ENCODE measurements around the gene CTR9. TPM values are rescaled to one million over a fixed set of nuclear protein-coding genes. Genes with fewer than 3 reads are reported as not detected.

Gene CTR9
- total RNA-seq, 4 donors from 2014 or later, result 28.6 to 34.1 (median 30.5) TPM

GRCh38 chr11:10762185-10762584 lies 11.1 kb downstream of the CTR9 start:
- no peak for TF ChIP-seq CTCF (IDR thresholded peaks at IDR 0.05)
- TF ChIP-seq POLR2A (IDR thresholded peaks at IDR 0.05), result no peak
- no peak for TF ChIP-seq EP300 (IDR thresholded peaks at IDR 0.05)
- no peak for TF ChIP-seq POLR2AphosphoS5 (IDR thresholded peaks at IDR 0.05)
- Histone ChIP-seq H3K27me3 (no peaks in the 10 kb centered on the region), H3K4me3 (no peak overlapping the region), H3K27ac (no peak overlapping the region), H3K36me3 (peaks cover 38% of the 10 kb centered on the region), H3K4me1 (no peaks in the 10 kb centered on the region), H3K9me3 (no peaks in the 10 kb centered on the region)
- DNase-seq (ENCODE audit: low spot score in 2 of 2), result no peak

- no peaks in the 10 kb centered on the region for H3K4me1 ChIP-seq
- 95% methylated on average over 4 of the region's 4 CpGs for WGBS
- no peaks in the 10 kb centered on the region for H3K9me3 ChIP-seq
- DNase-seq (ENCODE audit: low spot score in 2 of 2), result no peak
- H3K27me3 ChIP-seq, result no peaks in the 10 kb centered on the region
- H3K36me3 ChIP-seq, result peaks cover 31% of the 10 kb centered on the region
- TF ChIP-seq EP300 (IDR thresholded peaks at IDR 0.05), result no peak
- no peak for TF ChIP-seq POLR2A (IDR thresholded peaks at IDR 0.05)
- no peak for TF ChIP-seq POLR2AphosphoS5 (IDR thresholded peaks at IDR 0.05)
- no peak for TF ChIP-seq CTCF (IDR thresholded peaks at IDR 0.05)
- H3K27ac ChIP-seq, result no peak overlapping the region
- H3K4me3 ChIP-seq, result no peak overlapping the region
These were observed 11.9 kb downstream of the CTR9 start for GRCh38 chr11:10762913-10763421.

GRCh38 chr11:10763766-10764165 lies 12.7 kb downstream of the CTR9 start:
- 91% methylated on average over 4 of the region's 4 CpGs for WGBS
- no peaks in the 10 kb centered on the region for H3K4me1 ChIP-seq
- H3K27ac ChIP-seq, result no peak overlapping the region
- peaks cover 23% of the 10 kb centered on the region for H3K36me3 ChIP-seq
- no peaks in the 10 kb centered on the region for H3K9me3 ChIP-seq
- TF ChIP-seq POLR2AphosphoS5 (IDR thresholded peaks at IDR 0.05), result no peak
- TF ChIP-seq CTCF (IDR thresholded peaks at IDR 0.05), result no peak
- no peak for TF ChIP-seq POLR2A (IDR thresholded peaks at IDR 0.05)
- TF ChIP-seq EP300 (IDR thresholded peaks at IDR 0.05), result no peak
- DNase-seq (ENCODE audit: low spot score in 2 of 2), result no peak
- H3K4me3 ChIP-seq, result no peak overlapping the region
- H3K27me3 ChIP-seq, result no peaks in the 10 kb centered on the region

GRCh38 chr11:10764412-10764811 lies 13.4 kb downstream of the CTR9 start:
- H3K27ac ChIP-seq, result no peak overlapping the region
- no peak for DNase-seq (ENCODE audit: low spot score in 2 of 2)
- WGBS, result 88% methylated on average over 12 of the region's 12 CpGs
- no peaks in the 10 kb centered on the region for H3K27me3 ChIP-seq
- H3K4me3 ChIP-seq, result no peak overlapping the region
- no peaks in the 10 kb centered on the region for H3K4me1 ChIP-seq
- peaks cover 19% of the 10 kb centered on the region for H3K36me3 ChIP-seq
- TF ChIP-seq POLR2AphosphoS5 (IDR thresholded peaks at IDR 0.05) (no peak), EP300 (IDR thresholded peaks at IDR 0.05) (no peak), POLR2A (IDR thresholded peaks at IDR 0.05) (no peak), CTCF (IDR thresholded peaks at IDR 0.05) (no peak)
- H3K9me3 ChIP-seq, result no peaks in the 10 kb centered on the region

GRCh38 chr11:10770626-10771254 lies 19.7 kb downstream of the CTR9 start:
- 48% methylated on average over 2 of the region's 2 CpGs for WGBS
- DNase-seq (ENCODE audit: low spot score in 2 of 2), result no peak
- Histone ChIP-seq H3K27ac (no peak overlapping the region), H3K9me3 (no peaks in the 10 kb centered on the region), H3K36me3 (peaks cover 45% of the 10 kb centered on the region), H3K27me3 (no peaks in the 10 kb centered on the region), H3K4me3 (no peak overlapping the region), H3K4me1 (peaks cover 6% of the 10 kb centered on the region)
- TF ChIP-seq EP300 (IDR thresholded peaks at IDR 0.05) (no peak), CTCF (IDR thresholded peaks at IDR 0.05) (peak; percentile 29 to 58), POLR2AphosphoS5 (IDR thresholded peaks at IDR 0.05) (no peak)

Measured in suprapubic skin (tissue), 4 donors.